ENCODE measurements around the gene ITPRID2.

Gene ITPRID2

GRCh38 chr2:181891966-181892798, 652 bp downstream of the ITPRID2 start:
- peaks cover 19% of the 10 kb centered on the region for H3K27me3 Mint-ChIP-seq
- peak overlapping the region; percentile 88 for H3K27ac Mint-ChIP-seq
- DNase-seq: peak; percentile 81
- H3K4me1 Mint-ChIP-seq (ENCODE audit: low read depth): peaks cover 36% of the 10 kb centered on the region
- no peaks in the 10 kb centered on the region for H3K9me3 Mint-ChIP-seq
- H3K36me3 Mint-ChIP-seq (ENCODE audit: low read depth): peaks cover 39% of the 10 kb centered on the region
- peak overlapping the region; percentile 91 for H3K4me3 Mint-ChIP-seq

GRCh38 chr2:181892799-181893435, 1.4 kb downstream of the ITPRID2 start:
- no peaks in the 10 kb centered on the region for H3K9me3 Mint-ChIP-seq
- DNase-seq: no peak
- H3K4me3 Mint-ChIP-seq: peak overlapping the region; percentile 91
- peaks cover 40% of the 10 kb centered on the region for H3K36me3 Mint-ChIP-seq (ENCODE audit: low read depth)
- peaks cover 16% of the 10 kb centered on the region for H3K27me3 Mint-ChIP-seq
- peak overlapping the region; percentile 88 for H3K27ac Mint-ChIP-seq
- H3K4me1 Mint-ChIP-seq (ENCODE audit: low read depth): peaks cover 36% of the 10 kb centered on the region

DNA sequence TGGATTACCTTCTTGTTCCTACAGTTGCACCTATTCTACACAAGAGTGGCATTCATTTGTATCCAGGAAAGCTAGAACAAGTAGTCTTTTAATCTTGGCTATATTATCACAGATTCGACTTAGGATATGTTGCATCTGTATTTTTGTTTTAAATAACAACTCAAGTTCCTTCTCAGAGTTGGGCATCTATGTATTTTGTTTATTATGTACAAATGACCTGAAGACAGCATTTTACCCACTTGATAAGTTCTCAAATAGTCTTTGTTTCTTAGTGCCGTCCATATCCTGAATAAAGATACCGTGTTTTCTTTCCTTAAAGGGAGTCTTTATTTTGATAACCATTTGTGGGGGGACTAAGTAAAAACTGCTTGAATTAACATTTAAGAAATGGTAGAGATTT, 2.9 kb downstream of the ITPRID2 start:
- peaks cover 51% of the 10 kb centered on the region for H3K36me3 Mint-ChIP-seq (ENCODE audit: low read depth)
- peaks cover 13% of the 10 kb centered on the region for H3K27me3 Mint-ChIP-seq
- no peaks in the 10 kb centered on the region for H3K9me3 Mint-ChIP-seq
- H3K4me1 Mint-ChIP-seq (ENCODE audit: low read depth): peaks cover 40% of the 10 kb centered on the region
- DNase-seq: no peak
- no peak overlapping the region for H3K27ac Mint-ChIP-seq
- H3K4me3 Mint-ChIP-seq: peak overlapping the region; percentile 29

DNA sequence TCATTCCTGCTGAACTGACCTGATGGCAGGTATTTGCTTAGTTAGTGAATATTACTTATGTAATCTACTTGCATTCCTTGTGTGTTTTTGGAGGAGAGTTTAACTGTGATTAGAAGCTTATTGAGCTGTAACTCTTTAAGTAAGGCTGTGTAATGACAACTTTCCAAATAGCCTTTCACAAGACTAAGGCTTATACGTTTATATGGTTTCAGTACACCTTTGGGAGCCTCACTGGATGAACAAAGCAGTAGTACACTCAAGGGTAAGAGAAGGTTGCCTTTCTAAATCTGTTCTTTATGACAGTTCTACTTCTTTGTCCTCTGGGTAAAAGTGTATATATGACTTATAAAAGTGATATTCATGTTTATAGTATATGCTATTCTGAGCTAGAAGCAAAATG, 4.3 kb downstream of the ITPRID2 start:
- peaks cover 65% of the 10 kb centered on the region for H3K36me3 Mint-ChIP-seq (ENCODE audit: low read depth)
- no peak for DNase-seq
- no peak overlapping the region for H3K4me3 Mint-ChIP-seq
- H3K27me3 Mint-ChIP-seq: peaks cover 4% of the 10 kb centered on the region
- no peaks in the 10 kb centered on the region for H3K9me3 Mint-ChIP-seq
- H3K4me1 Mint-ChIP-seq (ENCODE audit: low read depth): peaks cover 49% of the 10 kb centered on the region
- H3K27ac Mint-ChIP-seq: no peak overlapping the region

GRCh38 chr2:181896286-181896685, 4.8 kb downstream of the ITPRID2 start:
- H3K9me3 Mint-ChIP-seq: no peaks in the 10 kb centered on the region
- H3K27me3 Mint-ChIP-seq: no peaks in the 10 kb centered on the region
- DNase-seq: no peak
- peaks cover 46% of the 10 kb centered on the region for H3K4me1 Mint-ChIP-seq (ENCODE audit: low read depth)
- H3K4me3 Mint-ChIP-seq: no peak overlapping the region
- H3K36me3 Mint-ChIP-seq (ENCODE audit: low read depth): peaks cover 70% of the 10 kb centered on the region
- no peak overlapping the region for H3K27ac Mint-ChIP-seq

DNA sequence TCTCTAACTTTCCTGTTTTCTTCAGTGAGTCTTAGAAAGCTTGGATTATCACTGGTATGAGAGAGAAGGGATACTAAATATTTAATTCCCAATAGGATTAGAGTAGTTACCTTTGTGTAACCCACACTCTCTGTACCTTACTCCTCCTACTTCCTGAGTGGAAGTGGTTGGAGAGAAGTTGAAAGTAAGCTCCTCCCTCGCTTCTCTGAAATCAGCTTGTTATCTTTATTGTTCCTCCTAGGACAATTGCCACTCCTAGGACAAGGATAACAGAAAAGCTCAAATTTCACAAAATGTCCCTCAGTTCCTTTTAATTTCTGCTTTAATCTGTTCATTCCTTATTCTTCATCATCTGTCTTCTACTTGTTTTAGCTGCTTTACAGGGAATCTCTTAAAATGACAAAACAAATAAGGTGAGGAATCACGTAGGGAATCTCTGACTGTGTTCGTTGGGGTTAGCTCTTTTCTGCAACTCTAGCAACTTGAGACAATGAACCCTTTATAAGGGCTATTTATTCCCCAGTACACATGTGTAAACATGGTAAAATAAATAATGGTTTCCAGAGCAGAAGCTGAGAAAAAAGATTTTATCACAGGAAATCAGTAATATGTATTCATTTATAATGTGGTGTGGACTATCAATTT, 8.6 kb downstream of the ITPRID2 start:
- Mint-ChIP-seq H3K4me3 (no peak overlapping the region), H3K36me3 (ENCODE audit: low read depth) (peaks cover 80% of the 10 kb centered on the region)

GRCh38 chr2:181902625-181903024, 11.1 kb downstream of the ITPRID2 start:
- no peaks in the 10 kb centered on the region for H3K27me3 Mint-ChIP-seq
- no peak overlapping the region for H3K4me3 Mint-ChIP-seq
- peaks cover 83% of the 10 kb centered on the region for H3K36me3 Mint-ChIP-seq (ENCODE audit: low read depth)
- H3K9me3 Mint-ChIP-seq: no peaks in the 10 kb centered on the region
- H3K4me1 Mint-ChIP-seq (ENCODE audit: low read depth): peaks cover 34% of the 10 kb centered on the region
- DNase-seq: no peak
- H3K27ac Mint-ChIP-seq: no peak overlapping the region

More for the DNA sequence above, 8.6 kb downstream of the ITPRID2 start:
- Mint-ChIP-seq H3K4me1 (ENCODE audit: low read depth) (peaks cover 33% of the 10 kb centered on the region), H3K27me3 (no peaks in the 10 kb centered on the region), H3K27ac (no peak overlapping the region), H3K9me3 (no peaks in the 10 kb centered on the region)
- no peak for DNase-seq

GRCh38 chr2:181904022-181904632, 12.6 kb downstream of the ITPRID2 start:
- Mint-ChIP-seq H3K4me1 (ENCODE audit: low read depth) (peaks cover 36% of the 10 kb centered on the region), H3K27ac (no peak overlapping the region), H3K36me3 (ENCODE audit: low read depth) (peaks cover 87% of the 10 kb centered on the region), H3K27me3 (no peaks in the 10 kb centered on the region), H3K9me3 (no peaks in the 10 kb centered on the region), H3K4me3 (no peak overlapping the region)
- no peak for DNase-seq

DNA sequence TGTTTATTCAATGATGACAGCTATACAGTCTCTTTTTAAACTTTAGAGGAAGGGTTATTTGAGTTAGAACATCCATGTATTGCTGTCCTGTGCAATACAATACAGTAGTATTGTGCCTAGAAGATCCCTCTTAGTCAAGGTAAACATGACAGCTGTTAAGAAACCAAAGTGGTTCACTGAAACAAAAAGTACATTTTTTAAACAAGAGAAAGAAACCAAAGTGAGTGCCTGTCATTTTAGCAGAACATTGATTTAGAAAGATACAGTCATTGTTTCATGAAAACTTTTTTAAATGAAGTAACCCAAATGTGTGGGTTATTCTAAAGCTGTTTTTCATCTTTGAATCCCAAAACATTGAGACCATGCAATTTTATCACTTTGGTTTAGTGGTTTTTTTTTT, 15.5 kb downstream of the ITPRID2 start:
- no peak overlapping the region for H3K27ac Mint-ChIP-seq

GRCh38 chr2:181907635-181908034, 16.1 kb downstream of the ITPRID2 start:
- H3K36me3 Mint-ChIP-seq (ENCODE audit: low read depth): peaks cover 83% of the 10 kb centered on the region
- no peaks in the 10 kb centered on the region for H3K9me3 Mint-ChIP-seq
- no peak overlapping the region for H3K4me3 Mint-ChIP-seq
- no peaks in the 10 kb centered on the region for H3K27me3 Mint-ChIP-seq
- peaks cover 24% of the 10 kb centered on the region for H3K4me1 Mint-ChIP-seq (ENCODE audit: low read depth)
- no peak overlapping the region for H3K27ac Mint-ChIP-seq
- DNase-seq: no peak

More for the DNA sequence above, 15.5 kb downstream of the ITPRID2 start:
- H3K36me3 Mint-ChIP-seq (ENCODE audit: low read depth): peaks cover 86% of the 10 kb centered on the region
- no peak overlapping the region for H3K4me3 Mint-ChIP-seq
- H3K4me1 Mint-ChIP-seq (ENCODE audit: low read depth): peaks cover 24% of the 10 kb centered on the region
- H3K27me3 Mint-ChIP-seq: no peaks in the 10 kb centered on the region
- no peak for DNase-seq
- H3K9me3 Mint-ChIP-seq: no peaks in the 10 kb centered on the region

DNA sequence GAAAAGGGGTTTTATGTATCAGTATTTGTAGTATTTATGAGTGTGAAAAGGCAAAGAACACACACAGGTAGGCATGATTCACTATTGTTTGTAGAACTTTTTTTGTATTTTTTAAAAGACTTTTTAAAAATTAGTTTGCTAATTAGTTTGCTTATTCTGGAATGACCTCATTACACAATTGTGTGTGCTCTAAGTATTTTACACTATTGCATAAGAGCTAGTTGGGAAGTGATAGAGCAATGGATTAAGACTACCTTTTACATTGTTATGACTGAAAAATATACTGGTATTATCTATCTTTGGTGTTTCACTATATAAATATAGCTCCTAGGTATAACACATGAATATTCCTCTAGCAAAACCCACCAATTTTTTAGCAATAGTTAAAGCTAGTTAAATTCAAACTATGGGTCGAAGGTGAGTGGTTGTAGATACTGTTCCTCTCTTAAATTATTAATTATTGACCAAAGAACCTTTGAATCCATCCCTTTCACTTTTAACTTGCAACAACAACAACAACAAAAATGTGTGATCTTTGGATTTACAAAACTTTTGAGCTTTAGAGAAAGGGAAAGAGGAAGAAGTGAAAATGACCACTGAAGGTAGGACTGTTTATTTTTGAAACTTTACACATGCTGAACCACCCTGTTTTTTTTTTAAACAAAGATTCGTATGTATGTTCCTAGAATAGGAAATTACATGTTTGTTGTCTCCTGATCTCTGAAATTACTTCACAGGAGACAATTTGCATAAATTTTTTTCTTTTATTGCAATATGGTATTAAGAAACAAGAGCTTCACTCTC, 18.7 kb downstream of the ITPRID2 start:
- no peak for DNase-seq
- H3K36me3 Mint-ChIP-seq (ENCODE audit: low read depth): peaks cover 82% of the 10 kb centered on the region

DNA sequence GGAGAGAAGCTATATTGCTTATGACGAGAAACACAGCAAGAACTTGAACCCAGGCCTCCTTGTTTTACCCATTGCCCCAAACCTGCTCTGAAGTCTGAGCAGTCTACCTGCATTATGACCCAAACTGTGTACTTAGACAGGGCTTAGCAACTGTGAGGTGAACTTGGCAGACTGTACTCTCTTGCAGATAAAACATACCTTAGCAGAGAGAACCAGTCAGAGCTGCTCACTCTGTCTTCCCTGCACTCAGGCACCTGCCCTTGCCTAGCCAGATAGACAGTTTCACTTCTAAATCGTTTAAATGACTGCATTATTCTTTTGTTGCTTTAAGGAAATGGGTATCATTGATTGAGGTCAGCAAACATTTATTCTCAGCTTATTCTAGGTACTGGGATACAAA, 20.3 kb downstream of the ITPRID2 start:
- H3K27me3 Mint-ChIP-seq: no peaks in the 10 kb centered on the region
- no peak overlapping the region for H3K4me3 Mint-ChIP-seq
- H3K27ac Mint-ChIP-seq: no peak overlapping the region
- no peaks in the 10 kb centered on the region for H3K9me3 Mint-ChIP-seq
- DNase-seq: no peak
- H3K4me1 Mint-ChIP-seq (ENCODE audit: low read depth): peaks cover 10% of the 10 kb centered on the region
- H3K36me3 Mint-ChIP-seq (ENCODE audit: low read depth): peaks cover 83% of the 10 kb centered on the region

More for the DNA sequence above, 18.7 kb downstream of the ITPRID2 start:
- no peaks in the 10 kb centered on the region for H3K9me3 Mint-ChIP-seq
- H3K27ac Mint-ChIP-seq: no peak overlapping the region
- no peaks in the 10 kb centered on the region for H3K27me3 Mint-ChIP-seq
- no peak overlapping the region for H3K4me3 Mint-ChIP-seq
- peaks cover 17% of the 10 kb centered on the region for H3K4me1 Mint-ChIP-seq (ENCODE audit: low read depth)

DNA sequence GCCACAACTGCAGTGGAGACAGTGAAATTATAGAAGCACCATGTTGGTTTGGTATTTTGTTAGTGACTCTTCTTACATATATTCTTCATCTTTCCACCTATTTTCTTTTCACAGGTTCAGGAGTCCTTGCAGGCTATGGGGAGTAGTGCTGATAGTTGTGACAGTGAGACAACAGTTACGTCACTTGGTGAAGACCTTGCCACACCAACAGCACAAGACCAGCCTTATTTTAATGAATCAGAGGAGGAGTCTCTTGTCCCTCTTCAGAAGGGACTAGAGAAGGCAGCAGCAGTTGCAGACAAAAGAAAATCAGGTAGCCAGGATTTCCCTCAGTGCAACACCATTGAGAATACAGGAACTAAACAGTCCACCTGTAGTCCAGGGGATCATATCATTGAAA, 23.6 kb downstream of the ITPRID2 start:
- no peaks in the 10 kb centered on the region for H3K4me1 Mint-ChIP-seq (ENCODE audit: low read depth)
- H3K9me3 Mint-ChIP-seq: no peaks in the 10 kb centered on the region
- DNase-seq: no peak
- H3K27ac Mint-ChIP-seq: no peak overlapping the region
- no peaks in the 10 kb centered on the region for H3K27me3 Mint-ChIP-seq
- no peak overlapping the region for H3K4me3 Mint-ChIP-seq
- peaks cover 85% of the 10 kb centered on the region for H3K36me3 Mint-ChIP-seq (ENCODE audit: low read depth)

All from activated T-cell treated with anti-CD3 and anti-CD28 coated beads, Interleukin-2, amount 50 U/mL, for 24 hours (primary cell).